ENCODE results near the gene HMCES.

Gene HMCES

GRCh38 chr3:129281726-129282125 is 3.1 kb downstream of the HMCES start:
- Histone ChIP-seq H3K36me3 (ENCODE audit: insufficient read depth, low read depth, low read length) (peaks cover 11% of the 10 kb centered on the region), H3K9ac (ENCODE audit: low read depth, low read length) (no peak overlapping the region), H3K4me3 (ENCODE audit: low read length) (no peak overlapping the region), H3K4me1 (ENCODE audit: insufficient read depth, low read length) (peaks cover 12% of the 10 kb centered on the region; the same call in 1 of the 2 replicates), H3K27ac (ENCODE audit: low read length) (no peak overlapping the region), H3K27me3 (ENCODE audit: insufficient read depth, low read length) (no peaks in the 10 kb centered on the region), H3K9me3 (ENCODE audit: insufficient read depth, low read depth, low read length) (no peaks in the 10 kb centered on the region)

DNA sequence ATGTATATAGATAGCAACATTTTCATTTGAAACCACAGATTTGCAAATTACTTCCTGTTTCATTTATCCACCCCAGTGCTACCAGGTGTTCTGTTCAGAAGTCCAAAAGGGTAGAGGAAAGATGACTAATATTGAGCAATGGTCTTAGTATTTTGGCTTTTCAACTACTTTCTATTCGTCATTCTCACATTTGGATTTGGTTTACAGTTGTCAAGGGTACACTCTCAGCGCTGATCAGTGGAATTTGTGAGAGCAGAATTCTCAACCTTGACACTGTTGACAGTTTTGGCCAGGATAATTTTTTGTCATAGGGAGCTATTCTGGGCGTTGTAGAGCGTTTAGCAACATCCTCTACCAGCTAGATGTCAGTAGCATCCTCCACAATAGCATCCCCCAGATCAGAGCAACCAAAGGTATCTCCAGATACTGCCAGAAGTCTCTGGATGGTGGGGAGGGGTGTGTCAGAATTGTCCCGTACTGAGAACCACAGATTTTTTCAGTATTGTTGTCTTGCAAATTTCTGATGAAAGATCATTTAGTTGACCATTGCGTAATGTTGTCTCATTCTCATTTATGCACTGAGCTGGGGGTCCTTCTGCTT is 4.2 kb downstream of the HMCES start:
- Histone ChIP-seq H3K4me3 (ENCODE audit: low read length) (no peak overlapping the region), H3K9ac (ENCODE audit: low read depth, low read length) (no peak overlapping the region), H3K4me1 (ENCODE audit: insufficient read depth, low read length) (peaks cover 8% of the 10 kb centered on the region; the same call in 1 of the 2 replicates), H3K36me3 (ENCODE audit: insufficient read depth, low read depth, low read length) (peaks cover 6% of the 10 kb centered on the region; the same call in 1 of the 2 replicates), H3K27me3 (ENCODE audit: insufficient read depth, low read length) (no peaks in the 10 kb centered on the region), H3K9me3 (ENCODE audit: insufficient read depth, low read depth, low read length) (no peaks in the 10 kb centered on the region), H3K27ac (ENCODE audit: low read length) (no peak overlapping the region)

- Histone ChIP-seq H3K36me3 (ENCODE audit: insufficient read depth, low read depth, low read length) (peaks cover 24% of the 10 kb centered on the region), H3K9ac (ENCODE audit: low read depth, low read length) (no peak overlapping the region), H3K4me1 (ENCODE audit: insufficient read depth, low read length) (no peaks in the 10 kb centered on the region), H3K27me3 (ENCODE audit: insufficient read depth, low read length) (no peaks in the 10 kb centered on the region), H3K27ac (ENCODE audit: low read length) (no peak overlapping the region), H3K9me3 (ENCODE audit: insufficient read depth, low read depth, low read length) (no peaks in the 10 kb centered on the region), H3K4me3 (ENCODE audit: low read length) (no peak overlapping the region)
Measured at GRCh38 chr3:129286081-129286480, 7.4 kb downstream of the HMCES start.

- Histone ChIP-seq H3K4me3 (ENCODE audit: low read length) (no peak overlapping the region), H3K9me3 (ENCODE audit: insufficient read depth, low read depth, low read length) (no peaks in the 10 kb centered on the region), H3K36me3 (ENCODE audit: insufficient read depth, low read depth, low read length) (peaks cover 42% of the 10 kb centered on the region), H3K4me1 (ENCODE audit: insufficient read depth, low read length) (no peaks in the 10 kb centered on the region), H3K9ac (ENCODE audit: low read depth, low read length) (no peak overlapping the region), H3K27ac (ENCODE audit: low read length) (no peak overlapping the region), H3K27me3 (ENCODE audit: insufficient read depth, low read length) (no peaks in the 10 kb centered on the region)
Measured at GRCh38 chr3:129288446-129288845, 9.8 kb downstream of the HMCES start.

- Histone ChIP-seq H3K27ac (ENCODE audit: low read length) (no peak overlapping the region), H3K27me3 (ENCODE audit: insufficient read depth, low read length) (no peaks in the 10 kb centered on the region), H3K4me3 (ENCODE audit: low read length) (no peak overlapping the region), H3K36me3 (ENCODE audit: insufficient read depth, low read depth, low read length) (peaks cover 46% of the 10 kb centered on the region), H3K9ac (ENCODE audit: low read depth, low read length) (no peak overlapping the region), H3K4me1 (ENCODE audit: insufficient read depth, low read length) (no peaks in the 10 kb centered on the region), H3K9me3 (ENCODE audit: insufficient read depth, low read depth, low read length) (no peaks in the 10 kb centered on the region)
Measured at GRCh38 chr3:129289201-129289921, 10.7 kb downstream of the HMCES start.

DNA sequence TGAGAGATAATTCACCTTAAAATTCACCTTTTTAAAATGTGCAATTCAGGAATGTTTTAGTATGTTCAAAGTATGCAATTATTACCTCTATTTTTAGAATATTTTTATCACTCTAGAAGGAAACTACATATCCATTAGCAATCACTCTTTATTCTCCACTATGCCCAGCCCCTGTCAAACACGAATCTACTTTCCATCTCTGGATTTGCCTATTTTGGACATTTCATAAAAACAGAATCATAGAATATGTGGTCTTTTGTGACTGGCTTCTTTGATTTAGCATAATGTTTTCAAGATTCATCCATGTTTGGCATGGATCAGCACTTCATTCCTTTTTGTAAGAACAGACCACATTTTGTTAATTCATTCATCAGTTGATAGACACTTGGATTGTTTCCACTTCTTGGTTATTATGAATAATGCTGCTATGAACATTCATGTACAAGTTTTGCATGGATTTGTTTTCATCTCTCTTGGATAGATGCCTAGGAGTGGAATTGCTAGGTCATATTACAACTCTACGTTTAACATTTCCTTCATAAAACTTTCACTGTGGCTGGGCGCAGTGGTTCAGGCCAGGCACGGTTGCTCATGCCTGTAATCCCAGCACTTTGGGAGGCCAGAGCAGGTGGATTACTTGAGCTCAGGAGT is 12.7 kb downstream of the HMCES start:
- Histone ChIP-seq H3K9me3 (ENCODE audit: insufficient read depth, low read depth, low read length) (no peaks in the 10 kb centered on the region), H3K36me3 (ENCODE audit: insufficient read depth, low read depth, low read length) (peaks cover 50% of the 10 kb centered on the region), H3K27me3 (ENCODE audit: insufficient read depth, low read length) (no peaks in the 10 kb centered on the region), H3K4me1 (ENCODE audit: insufficient read depth, low read length) (no peaks in the 10 kb centered on the region), H3K4me3 (ENCODE audit: low read length) (no peak overlapping the region), H3K27ac (ENCODE audit: low read length) (no peak overlapping the region), H3K9ac (ENCODE audit: low read depth, low read length) (no peak overlapping the region)

- H3K9ac ChIP-seq (ENCODE audit: low read depth, low read length), result no peak overlapping the region
- no peaks in the 10 kb centered on the region for H3K27me3 ChIP-seq (ENCODE audit: insufficient read depth, low read length)
- peaks cover 54% of the 10 kb centered on the region for H3K36me3 ChIP-seq (ENCODE audit: insufficient read depth, low read depth, low read length)
- no peak overlapping the region for H3K4me3 ChIP-seq (ENCODE audit: low read length)
- H3K4me1 ChIP-seq (ENCODE audit: insufficient read depth, low read length), result no peaks in the 10 kb centered on the region
- no peaks in the 10 kb centered on the region for H3K9me3 ChIP-seq (ENCODE audit: insufficient read depth, low read depth, low read length)
- H3K27ac ChIP-seq (ENCODE audit: low read length), result no peak overlapping the region
Measured at GRCh38 chr3:129295286-129295685, 16.6 kb downstream of the HMCES start.

DNA sequence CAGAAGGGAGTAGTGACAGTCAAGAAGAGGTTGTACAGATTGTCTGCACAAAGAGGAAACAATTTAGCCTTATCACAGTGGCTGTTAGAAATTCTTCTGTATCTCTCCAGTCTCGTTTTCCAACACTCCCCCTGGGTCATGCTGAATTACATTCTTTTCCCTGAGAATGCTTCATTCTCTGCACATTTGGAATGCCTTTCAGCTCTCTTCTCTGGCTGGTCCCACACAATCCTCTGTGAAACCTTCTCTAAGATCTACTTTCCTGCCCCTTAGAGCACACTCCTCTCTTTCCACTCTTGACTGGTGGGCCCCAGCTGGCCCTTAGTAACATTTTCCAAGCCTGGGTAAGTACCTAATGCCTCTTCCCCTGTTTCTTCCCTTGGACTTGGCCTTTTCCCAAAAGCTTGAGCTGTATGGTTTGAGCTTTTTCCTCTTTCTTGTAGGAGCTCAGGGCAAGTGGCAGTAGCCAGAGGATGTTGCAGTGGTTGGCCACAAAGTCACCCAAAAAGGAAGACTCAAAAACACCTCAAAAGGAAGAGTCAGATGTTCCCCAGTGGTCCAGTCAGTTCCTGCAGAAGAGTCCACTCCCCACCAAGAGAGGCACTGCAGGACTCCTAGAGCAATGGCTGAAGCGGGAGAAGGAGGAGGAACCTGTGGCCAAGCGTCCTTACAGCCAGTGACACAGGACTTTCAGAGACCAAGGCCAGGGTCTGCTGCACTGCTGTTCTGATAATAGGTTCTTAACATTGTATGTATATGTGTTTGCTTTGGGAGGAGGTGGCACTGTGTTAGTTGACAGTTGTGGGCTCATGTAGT is 25.7 kb downstream of the HMCES start:
- Histone ChIP-seq H3K4me1 (ENCODE audit: insufficient read depth, low read length) (peaks cover 15% of the 10 kb centered on the region; the same call in 1 of the 2 replicates), H3K27ac (ENCODE audit: low read length) (peak overlapping the region; percentile 49), H3K9me3 (ENCODE audit: insufficient read depth, low read depth, low read length) (no peaks in the 10 kb centered on the region), H3K36me3 (ENCODE audit: insufficient read depth, low read depth, low read length) (peaks cover 20% of the 10 kb centered on the region), H3K27me3 (ENCODE audit: insufficient read depth, low read length) (no peaks in the 10 kb centered on the region), H3K4me3 (ENCODE audit: low read length) (no peak overlapping the region), H3K9ac (ENCODE audit: low read depth, low read length) (peak overlapping the region; percentile 56; the same call in 1 of the 2 replicates)

DNA sequence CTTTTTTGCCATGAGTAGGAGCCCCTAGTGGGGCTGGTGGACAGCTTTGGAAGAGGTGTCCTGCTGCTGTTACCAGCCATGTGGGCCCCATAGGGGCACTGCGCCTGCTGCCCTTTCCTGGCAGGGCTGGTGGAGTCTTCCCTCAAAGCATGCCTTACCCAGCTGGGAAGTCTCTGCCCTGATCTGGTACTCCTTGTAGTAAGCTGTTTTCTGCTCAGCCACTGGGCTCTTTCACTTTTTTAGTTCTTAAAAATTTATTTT is 26.2 kb downstream of the HMCES start:
- H3K9me3 ChIP-seq (ENCODE audit: insufficient read depth, low read depth, low read length), result no peaks in the 10 kb centered on the region
- no peak overlapping the region for H3K4me3 ChIP-seq (ENCODE audit: low read length)
- H3K4me1 ChIP-seq (ENCODE audit: insufficient read depth, low read length), result peaks cover 15% of the 10 kb centered on the region; the same call in 1 of the 2 replicates
- peak overlapping the region; percentile 56; the same call in 1 of the 2 replicates for H3K9ac ChIP-seq (ENCODE audit: low read depth, low read length)
- peak overlapping the region; percentile 49 for H3K27ac ChIP-seq (ENCODE audit: low read length)
- no peaks in the 10 kb centered on the region for H3K27me3 ChIP-seq (ENCODE audit: insufficient read depth, low read length)
- H3K36me3 ChIP-seq (ENCODE audit: insufficient read depth, low read depth, low read length), result peaks cover 20% of the 10 kb centered on the region

DNA sequence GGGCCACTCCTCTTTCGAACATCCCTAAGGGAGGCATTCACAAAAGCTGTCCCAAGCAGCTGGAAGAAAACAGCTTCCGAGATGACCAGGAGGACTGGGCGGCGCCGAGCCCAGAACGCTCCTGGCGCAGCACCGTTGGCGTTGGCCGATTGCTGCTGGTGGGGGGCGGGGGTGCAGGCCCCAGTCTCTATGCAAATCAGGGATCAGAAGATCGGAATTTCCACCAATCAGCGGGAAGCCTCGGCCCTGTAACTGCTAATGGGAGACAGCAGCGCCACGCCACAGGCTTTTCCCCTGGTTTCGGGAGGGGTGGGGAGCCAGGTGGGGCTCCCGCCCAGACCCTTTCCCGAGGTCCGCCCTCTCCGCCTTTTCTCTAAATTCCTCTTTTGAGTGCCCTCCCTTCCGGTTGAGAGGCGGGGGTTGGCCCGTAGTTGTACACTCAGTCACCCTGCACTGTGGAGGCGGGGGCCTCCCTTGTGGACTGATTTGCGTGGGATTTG is 27.0 kb downstream of the HMCES start:
- H3K27ac ChIP-seq (ENCODE audit: low read length), result peak overlapping the region; percentile 76
- peaks cover 17% of the 10 kb centered on the region for H3K36me3 ChIP-seq (ENCODE audit: insufficient read depth, low read depth, low read length)
- H3K27me3 ChIP-seq (ENCODE audit: insufficient read depth, low read length), result no peaks in the 10 kb centered on the region
- H3K9me3 ChIP-seq (ENCODE audit: insufficient read depth, low read depth, low read length), result no peaks in the 10 kb centered on the region
- peak overlapping the region; percentile 83; the same call in 1 of the 2 replicates for H3K9ac ChIP-seq (ENCODE audit: low read depth, low read length)
- peak overlapping the region; percentile 63 for H3K4me3 ChIP-seq (ENCODE audit: low read length)
- peaks cover 15% of the 10 kb centered on the region for H3K4me1 ChIP-seq (ENCODE audit: insufficient read depth, low read length)

DNA sequence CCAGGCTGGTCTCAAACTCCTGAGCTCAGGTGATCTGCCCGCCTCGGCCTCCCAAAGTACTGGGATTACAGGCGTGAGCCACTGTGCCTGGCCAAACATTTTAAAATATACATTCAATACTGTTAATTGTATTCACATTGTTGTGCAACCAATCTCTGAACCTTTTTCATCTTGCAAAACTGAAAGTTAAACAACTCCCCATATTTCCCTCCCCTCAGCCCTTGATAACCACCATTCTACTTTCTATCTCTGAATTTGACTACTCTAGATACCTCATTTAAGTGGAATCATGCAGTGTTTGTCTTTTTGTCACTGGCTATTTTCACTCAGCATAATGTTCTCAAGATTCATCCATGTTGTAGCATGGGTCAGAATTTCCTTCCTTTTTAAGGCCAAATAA is 30.0 kb downstream of the HMCES start:
- Histone ChIP-seq H3K27ac (ENCODE audit: low read length) (no peak overlapping the region), H3K27me3 (ENCODE audit: insufficient read depth, low read length) (no peaks in the 10 kb centered on the region), H3K36me3 (ENCODE audit: insufficient read depth, low read depth, low read length) (peaks cover 10% of the 10 kb centered on the region), H3K4me1 (ENCODE audit: insufficient read depth, low read length) (peaks cover 15% of the 10 kb centered on the region), H3K9ac (ENCODE audit: low read depth, low read length) (no peak overlapping the region), H3K4me3 (ENCODE audit: low read length) (no peak overlapping the region), H3K9me3 (ENCODE audit: insufficient read depth, low read depth, low read length) (no peaks in the 10 kb centered on the region)

All from iPS-20b (cell line).